ENCODE data around the gene CCL16. TPM values are rescaled to one million over a fixed set of nuclear protein-coding genes. Genes with fewer than 3 reads are reported as not detected.

The CCL16 gene
- total and polyA plus RNA-seq, 2 experiments from 2014 or later, result not detected

DNA sequence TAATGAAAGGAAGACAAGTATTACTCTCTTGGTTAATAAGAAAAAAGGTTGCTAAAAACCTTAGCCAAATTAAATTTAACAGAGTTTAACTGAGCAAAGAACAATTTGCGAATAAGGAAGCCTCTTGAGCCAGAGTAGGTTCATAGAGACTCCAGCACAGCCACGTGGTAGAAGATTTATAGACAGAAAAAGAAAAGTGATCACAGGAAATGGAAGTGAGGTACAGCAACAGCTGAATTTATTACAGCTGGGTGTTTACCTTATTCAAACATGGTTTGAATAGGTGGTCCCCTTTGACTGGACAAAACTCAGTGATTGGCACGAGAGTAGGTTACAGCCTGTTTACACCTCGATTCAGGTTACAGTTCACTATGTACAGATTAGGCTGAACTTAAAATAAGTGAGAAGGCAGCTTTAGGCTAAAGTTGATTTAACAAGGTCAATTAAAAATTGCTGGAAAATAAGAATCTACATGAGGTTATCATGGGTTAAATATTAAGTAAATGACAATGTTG lies 23.4 kb upstream of the CCL16 start:
- Histone ChIP-seq H3K9me3 (ENCODE audit: low read depth) (no peaks in the 10 kb centered on the region), H3K27ac (no peak overlapping the region), H3K27me3 (no peaks in the 10 kb centered on the region), H3K4me1 (ENCODE audit: low read depth) (no peaks in the 10 kb centered on the region), H3K4me3 (no peak overlapping the region), H3K36me3 (no peaks in the 10 kb centered on the region)
- no peak for DNase-seq (ENCODE audit: low read depth in 1 of 2, low spot score in 1 of 2)
- TF ChIP-seq, protein P1, sequence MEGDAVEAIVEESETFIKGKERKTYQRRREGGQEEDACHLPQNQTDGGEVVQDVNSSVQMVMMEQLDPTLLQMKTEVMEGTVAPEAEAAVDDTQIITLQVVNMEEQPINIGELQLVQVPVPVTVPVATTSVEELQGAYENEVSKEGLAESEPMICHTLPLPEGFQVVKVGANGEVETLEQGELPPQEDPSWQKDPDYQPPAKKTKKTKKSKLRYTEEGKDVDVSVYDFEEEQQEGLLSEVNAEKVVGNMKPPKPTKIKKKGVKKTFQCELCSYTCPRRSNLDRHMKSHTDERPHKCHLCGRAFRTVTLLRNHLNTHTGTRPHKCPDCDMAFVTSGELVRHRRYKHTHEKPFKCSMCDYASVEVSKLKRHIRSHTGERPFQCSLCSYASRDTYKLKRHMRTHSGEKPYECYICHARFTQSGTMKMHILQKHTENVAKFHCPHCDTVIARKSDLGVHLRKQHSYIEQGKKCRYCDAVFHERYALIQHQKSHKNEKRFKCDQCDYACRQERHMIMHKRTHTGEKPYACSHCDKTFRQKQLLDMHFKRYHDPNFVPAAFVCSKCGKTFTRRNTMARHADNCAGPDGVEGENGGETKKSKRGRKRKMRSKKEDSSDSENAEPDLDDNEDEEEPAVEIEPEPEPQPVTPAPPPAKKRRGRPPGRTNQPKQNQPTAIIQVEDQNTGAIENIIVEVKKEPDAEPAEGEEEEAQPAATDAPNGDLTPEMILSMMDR (IDR thresholded peaks at IDR 0.05; ENCODE audit: low read depth, low read length), result no peak

DNA sequence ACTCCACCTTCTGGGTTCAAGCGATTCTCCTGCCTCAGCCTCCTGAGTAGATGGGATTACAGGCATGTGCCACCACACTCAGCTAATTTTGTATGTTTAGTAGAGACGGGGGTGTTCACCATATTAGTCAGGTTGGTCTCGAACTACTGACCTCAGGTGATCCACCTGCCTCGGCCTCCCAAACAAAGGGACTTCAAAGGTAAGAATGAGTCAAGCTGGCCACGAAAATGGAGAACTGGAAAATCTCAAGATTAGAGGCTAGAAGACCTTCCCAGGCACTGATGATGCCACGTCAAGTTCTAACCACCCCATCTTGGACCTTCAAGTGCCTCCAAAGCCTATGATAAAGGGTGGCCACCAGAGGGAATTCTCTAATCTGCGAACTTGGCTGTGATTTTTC lies 21.3 kb upstream of the CCL16 start:
- DNase-seq (ENCODE audit: low read depth in 1 of 2, low spot score in 1 of 2), result no peak
- Histone ChIP-seq H3K27ac (no peak overlapping the region), H3K4me3 (no peak overlapping the region), H3K9me3 (ENCODE audit: low read depth) (no peaks in the 10 kb centered on the region), H3K4me1 (ENCODE audit: low read depth) (no peaks in the 10 kb centered on the region), H3K27me3 (no peaks in the 10 kb centered on the region), H3K36me3 (no peaks in the 10 kb centered on the region)
- TF ChIP-seq, protein P1 (IDR thresholded peaks at IDR 0.05; ENCODE audit: low read depth, low read length), result no peak

DNA sequence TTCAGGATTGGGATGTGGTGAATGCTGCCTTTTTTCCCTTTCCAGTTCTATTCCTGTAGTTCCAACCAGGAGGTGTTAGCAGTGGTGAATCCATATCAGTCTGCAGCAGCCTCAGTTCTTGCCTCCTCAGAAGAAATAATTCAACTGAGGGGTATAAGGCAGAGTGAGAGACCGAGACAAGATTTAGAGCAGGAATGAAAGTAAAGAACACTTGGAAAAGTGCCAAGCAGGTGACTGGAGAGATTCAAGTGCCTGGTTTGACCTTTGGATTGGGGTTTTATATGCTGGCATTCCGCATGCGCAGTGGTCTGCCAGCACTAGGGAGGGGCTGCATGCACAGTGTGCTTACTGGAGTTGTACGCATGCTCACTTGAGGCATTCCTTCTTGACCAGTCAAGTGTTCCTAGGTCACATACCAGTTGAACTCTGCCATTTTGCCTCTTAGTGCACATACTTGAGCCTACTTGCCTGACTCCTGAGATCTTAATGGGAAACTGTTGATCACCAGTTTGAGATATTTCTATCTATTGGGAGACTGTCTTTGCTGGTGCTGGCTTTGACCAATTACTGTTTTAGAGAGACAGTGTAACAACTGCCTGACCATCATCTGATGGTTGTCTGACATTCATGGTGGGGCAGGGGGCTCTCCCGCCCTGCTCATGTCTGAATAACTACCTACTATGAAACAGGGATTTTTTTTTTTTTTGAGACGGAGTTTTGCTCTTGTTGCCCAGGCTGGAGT lies 20.7 kb upstream of the CCL16 start:
- Histone ChIP-seq H3K9me3 (ENCODE audit: low read depth) (no peaks in the 10 kb centered on the region), H3K4me3 (no peak overlapping the region), H3K27me3 (no peaks in the 10 kb centered on the region), H3K27ac (no peak overlapping the region), H3K36me3 (no peaks in the 10 kb centered on the region), H3K4me1 (ENCODE audit: low read depth) (no peaks in the 10 kb centered on the region)
- TF ChIP-seq, protein P1 (IDR thresholded peaks at IDR 0.05; ENCODE audit: low read depth, low read length), result no peak
- peak in 1 of 2 donors; percentile 37 for DNase-seq (ENCODE audit: low read depth in 1 of 2, low spot score in 1 of 2)

DNA sequence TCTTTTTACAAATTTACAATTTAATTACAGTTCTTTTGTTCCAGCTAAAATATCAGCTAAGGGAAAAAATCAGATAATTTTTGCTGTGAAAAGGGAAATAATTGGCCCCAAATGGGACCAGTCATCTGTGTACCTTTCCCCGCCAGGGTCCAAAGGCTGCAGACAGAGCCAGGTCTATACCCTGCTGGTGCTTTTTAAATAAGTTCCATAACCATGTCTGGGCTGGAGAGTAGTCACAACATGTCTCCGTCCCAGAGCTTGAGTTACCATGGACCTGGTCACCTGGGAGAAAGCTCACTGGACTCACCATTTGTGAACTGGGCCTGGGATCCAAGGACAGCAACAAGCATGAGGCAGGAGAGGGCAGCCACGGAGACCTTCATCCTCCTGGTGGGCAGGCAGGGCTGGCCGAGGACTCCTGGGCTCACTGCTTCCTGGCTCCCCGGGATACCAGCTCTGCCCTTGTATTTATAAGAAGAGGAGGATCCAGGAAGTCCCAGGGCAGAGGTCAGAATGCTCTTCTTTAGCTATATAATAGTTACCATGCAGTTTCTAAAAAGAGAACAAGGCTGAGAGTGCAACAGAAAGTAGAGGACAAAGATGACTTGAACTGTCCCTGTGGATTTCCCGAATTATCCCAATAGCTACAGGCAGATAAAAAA lies 19.9 kb upstream of the CCL16 start, which contains the start of gene CCL15:
CCL15 (minus strand) TSS at position 444 of the 662 bp plus-strand sequence; CDS start at position 383, 61 bp downstream.
- no peak for DNase-seq (ENCODE audit: low read depth in 1 of 2, low spot score in 1 of 2)
- Histone ChIP-seq H3K36me3 (no peaks in the 10 kb centered on the region), H3K4me3 (no peak within 1 kb of the TSS), H3K4me1 (ENCODE audit: low read depth) (no peaks in the 10 kb centered on the region), H3K27ac (no peak within 1 kb of the TSS), H3K27me3 (no peaks in the 10 kb centered on the region), H3K9me3 (ENCODE audit: low read depth) (no peaks in the 10 kb centered on the region)
- TF ChIP-seq, protein P1 (IDR thresholded peaks at IDR 0.05; ENCODE audit: low read depth, low read length), result no peak

DNA sequence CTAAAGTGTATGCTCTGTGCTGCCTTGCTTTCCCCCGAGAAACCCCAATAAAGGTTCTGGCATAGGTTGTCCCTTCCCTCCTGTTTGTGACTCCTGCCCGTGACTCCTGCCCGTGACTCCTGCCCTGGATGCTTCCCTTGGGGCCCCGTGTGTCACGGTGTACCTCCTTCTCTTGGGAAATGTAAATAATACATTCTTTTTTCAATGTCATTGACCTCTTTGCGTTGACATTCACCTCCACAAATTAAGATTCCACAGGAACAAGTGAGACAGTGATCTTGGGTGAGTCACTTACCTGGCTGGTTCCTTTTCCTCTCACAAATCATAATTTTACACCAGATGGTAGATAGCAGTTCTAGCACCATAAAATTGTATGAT lies 19.4 kb upstream of the CCL16 start:
- Histone ChIP-seq H3K27me3 (no peaks in the 10 kb centered on the region), H3K36me3 (no peaks in the 10 kb centered on the region), H3K27ac (no peak overlapping the region), H3K4me3 (no peak overlapping the region), H3K9me3 (ENCODE audit: low read depth) (no peaks in the 10 kb centered on the region), H3K4me1 (ENCODE audit: low read depth) (no peaks in the 10 kb centered on the region)
- TF ChIP-seq, protein P1 (IDR thresholded peaks at IDR 0.05; ENCODE audit: low read depth, low read length), result no peak
- no peak for DNase-seq (ENCODE audit: low read depth in 1 of 2, low spot score in 1 of 2)

Measured in cardiac muscle cell (in vitro differentiated cells and primary cell).